ENCODE measurements around the gene HACD3.

HACD3 gene

GRCh38 chr15:65530318-65531111, at the start of gene HACD3:
TSS of gene HACD3 (plus strand) at chr15:65530463. CDS start at chr15:65530632, 169 bp downstream.
- Histone ChIP-seq H3K9me3 (ENCODE audit: control insufficient read depth, insufficient read depth, low read length) (no peaks in the 10 kb centered on the region), H3K4me1 (ENCODE audit: control insufficient read depth, insufficient read depth, low read length) (peaks cover 18% of the 10 kb centered on the region), H3K36me3 (ENCODE audit: control insufficient read depth, insufficient read depth, low read length) (peaks cover 11% of the 10 kb centered on the region), H3K27me3 (ENCODE audit: control insufficient read depth, insufficient read depth, low read length) (no peaks in the 10 kb centered on the region), H3K9ac (ENCODE audit: low read depth, low read length) (peak within 1 kb of the TSS; percentile 97), H3K27ac (ENCODE audit: low read depth, low read length) (peak within 1 kb of the TSS; percentile 94), H3K4me3 (ENCODE audit: low read depth, low read length) (peak within 1 kb of the TSS; percentile 93)

- H3K9ac ChIP-seq (ENCODE audit: low read depth, low read length): no peak overlapping the region
- H3K4me3 ChIP-seq (ENCODE audit: low read depth, low read length): no peak overlapping the region
- H3K27me3 ChIP-seq (ENCODE audit: control insufficient read depth, insufficient read depth, low read length): no peaks in the 10 kb centered on the region
- no peaks in the 10 kb centered on the region for H3K4me1 ChIP-seq (ENCODE audit: control insufficient read depth, insufficient read depth, low read length)
- no peak overlapping the region for H3K27ac ChIP-seq (ENCODE audit: low read depth, low read length)
- H3K36me3 ChIP-seq (ENCODE audit: control insufficient read depth, insufficient read depth, low read length): peaks cover 77% of the 10 kb centered on the region
- H3K9me3 ChIP-seq (ENCODE audit: control insufficient read depth, insufficient read depth, low read length): no peaks in the 10 kb centered on the region
These were observed 45.4 kb upstream of the HACD3 start for GRCh38 chr15:65484876-65485275.

GRCh38 chr15:65494076-65494475, 36.2 kb upstream of the HACD3 start:
- Histone ChIP-seq H3K4me3 (ENCODE audit: low read depth, low read length) (no peak overlapping the region), H3K9ac (ENCODE audit: low read depth, low read length) (no peak overlapping the region), H3K27ac (ENCODE audit: low read depth, low read length) (no peak overlapping the region)

GRCh38 chr15:65509321-65509720, 20.9 kb upstream of the HACD3 start:
- no peak overlapping the region for H3K9ac ChIP-seq (ENCODE audit: low read depth, low read length)
- H3K4me3 ChIP-seq (ENCODE audit: low read depth, low read length): no peak overlapping the region
- H3K36me3 ChIP-seq (ENCODE audit: control insufficient read depth, insufficient read depth, low read length): peaks cover 75% of the 10 kb centered on the region
- H3K27ac ChIP-seq (ENCODE audit: low read depth, low read length): no peak overlapping the region
- no peaks in the 10 kb centered on the region for H3K9me3 ChIP-seq (ENCODE audit: control insufficient read depth, insufficient read depth, low read length)
- no peaks in the 10 kb centered on the region for H3K4me1 ChIP-seq (ENCODE audit: control insufficient read depth, insufficient read depth, low read length)
- no peaks in the 10 kb centered on the region for H3K27me3 ChIP-seq (ENCODE audit: control insufficient read depth, insufficient read depth, low read length)

More at GRCh38 chr15:65494076-65494475, 36.2 kb upstream of the HACD3 start:
- H3K9me3 ChIP-seq (ENCODE audit: control insufficient read depth, insufficient read depth, low read length): no peaks in the 10 kb centered on the region
- H3K4me1 ChIP-seq (ENCODE audit: control insufficient read depth, insufficient read depth, low read length): no peaks in the 10 kb centered on the region
- H3K27me3 ChIP-seq (ENCODE audit: control insufficient read depth, insufficient read depth, low read length): no peaks in the 10 kb centered on the region
- peaks cover 74% of the 10 kb centered on the region for H3K36me3 ChIP-seq (ENCODE audit: control insufficient read depth, insufficient read depth, low read length)

- Histone ChIP-seq H3K36me3 (ENCODE audit: control insufficient read depth, insufficient read depth, low read length) (peaks cover 66% of the 10 kb centered on the region), H3K4me1 (ENCODE audit: control insufficient read depth, insufficient read depth, low read length) (peaks cover 9% of the 10 kb centered on the region; the same call in 1 of the 2 replicates), H3K9me3 (ENCODE audit: control insufficient read depth, insufficient read depth, low read length) (no peaks in the 10 kb centered on the region), H3K27me3 (ENCODE audit: control insufficient read depth, insufficient read depth, low read length) (no peaks in the 10 kb centered on the region), H3K4me3 (ENCODE audit: low read depth, low read length) (no peak overlapping the region), H3K27ac (ENCODE audit: low read depth, low read length) (no peak overlapping the region), H3K9ac (ENCODE audit: low read depth, low read length) (no peak overlapping the region)
These were observed 18.1 kb upstream of the HACD3 start for GRCh38 chr15:65512189-65512588.

- H3K36me3 ChIP-seq (ENCODE audit: control insufficient read depth, insufficient read depth, low read length): peaks cover 59% of the 10 kb centered on the region
- H3K27me3 ChIP-seq (ENCODE audit: control insufficient read depth, insufficient read depth, low read length): no peaks in the 10 kb centered on the region
- H3K9me3 ChIP-seq (ENCODE audit: control insufficient read depth, insufficient read depth, low read length): no peaks in the 10 kb centered on the region
- peaks cover 9% of the 10 kb centered on the region; the same call in 1 of the 2 replicates for H3K4me1 ChIP-seq (ENCODE audit: control insufficient read depth, insufficient read depth, low read length)
- H3K4me3 ChIP-seq (ENCODE audit: low read depth, low read length): no peak overlapping the region
- no peak overlapping the region for H3K27ac ChIP-seq (ENCODE audit: low read depth, low read length)
- H3K9ac ChIP-seq (ENCODE audit: low read depth, low read length): no peak overlapping the region
These were observed 17.4 kb upstream of the HACD3 start for GRCh38 chr15:65512807-65513416.

- H3K9me3 ChIP-seq (ENCODE audit: control insufficient read depth, insufficient read depth, low read length): no peaks in the 10 kb centered on the region
- peak within 1 kb of the TSS; percentile 95 for H3K27ac ChIP-seq (ENCODE audit: low read depth, low read length)
- peak within 1 kb of the TSS; percentile 98 for H3K4me3 ChIP-seq (ENCODE audit: low read depth, low read length)
- H3K27me3 ChIP-seq (ENCODE audit: control insufficient read depth, insufficient read depth, low read length): no peaks in the 10 kb centered on the region
- peaks cover 9% of the 10 kb centered on the region; the same call in 1 of the 2 replicates for H3K4me1 ChIP-seq (ENCODE audit: control insufficient read depth, insufficient read depth, low read length)
- peaks cover 24% of the 10 kb centered on the region for H3K36me3 ChIP-seq (ENCODE audit: control insufficient read depth, insufficient read depth, low read length)
- H3K9ac ChIP-seq (ENCODE audit: low read depth, low read length): peak within 1 kb of the TSS; percentile 98
These were observed 13.0 kb upstream of the HACD3 start, which contains the start of gene DPP8 for GRCh38 chr15:65516997-65517865. TSS of gene DPP8 (minus strand) at chr15:65517689. CDS start at chr15:65512553, 5,136 bp downstream.

GRCh38 chr15:65517866-65518207, 12.4 kb upstream of the HACD3 start:
- Histone ChIP-seq H3K27ac (ENCODE audit: low read depth, low read length) (peak overlapping the region; percentile 55), H3K4me3 (ENCODE audit: low read depth, low read length) (peak overlapping the region; percentile 98), H3K27me3 (ENCODE audit: control insufficient read depth, insufficient read depth, low read length) (no peaks in the 10 kb centered on the region), H3K9ac (ENCODE audit: low read depth, low read length) (no peak overlapping the region), H3K36me3 (ENCODE audit: control insufficient read depth, insufficient read depth, low read length) (peaks cover 18% of the 10 kb centered on the region), H3K9me3 (ENCODE audit: control insufficient read depth, insufficient read depth, low read length) (no peaks in the 10 kb centered on the region), H3K4me1 (ENCODE audit: control insufficient read depth, insufficient read depth, low read length) (peaks cover 9% of the 10 kb centered on the region; the same call in 1 of the 2 replicates)

- no peak overlapping the region for H3K9ac ChIP-seq (ENCODE audit: low read depth, low read length)
- H3K4me1 ChIP-seq (ENCODE audit: control insufficient read depth, insufficient read depth, low read length): peaks cover 9% of the 10 kb centered on the region; the same call in 1 of the 2 replicates
- no peak overlapping the region for H3K27ac ChIP-seq (ENCODE audit: low read depth, low read length)
- H3K36me3 ChIP-seq (ENCODE audit: control insufficient read depth, insufficient read depth, low read length): peaks cover 16% of the 10 kb centered on the region
- no peaks in the 10 kb centered on the region for H3K9me3 ChIP-seq (ENCODE audit: control insufficient read depth, insufficient read depth, low read length)
- H3K4me3 ChIP-seq (ENCODE audit: low read depth, low read length): no peak overlapping the region
- no peaks in the 10 kb centered on the region for H3K27me3 ChIP-seq (ENCODE audit: control insufficient read depth, insufficient read depth, low read length)
These were observed 11.5 kb upstream of the HACD3 start for GRCh38 chr15:65518633-65519285.

GRCh38 chr15:65521350-65521749, 8.9 kb upstream of the HACD3 start:
- peaks cover 3% of the 10 kb centered on the region; the same call in 1 of the 2 replicates for H3K4me1 ChIP-seq (ENCODE audit: control insufficient read depth, insufficient read depth, low read length)
- no peak overlapping the region for H3K27ac ChIP-seq (ENCODE audit: low read depth, low read length)
- no peak overlapping the region for H3K9ac ChIP-seq (ENCODE audit: low read depth, low read length)
- H3K36me3 ChIP-seq (ENCODE audit: control insufficient read depth, insufficient read depth, low read length): no peaks in the 10 kb centered on the region
- H3K27me3 ChIP-seq (ENCODE audit: control insufficient read depth, insufficient read depth, low read length): no peaks in the 10 kb centered on the region
- no peak overlapping the region for H3K4me3 ChIP-seq (ENCODE audit: low read depth, low read length)
- no peaks in the 10 kb centered on the region for H3K9me3 ChIP-seq (ENCODE audit: control insufficient read depth, insufficient read depth, low read length)

Measured in HUES48 (cell line).